Embryonic facial prominence (tissue), 1 donor: Measurements from ENCODE around the gene SLC26A6.

Experiments
- DNase-seq: peaks from one replicate; pipeline ENCODE4 v3.0.0-alpha.2; 2016; ENCODE audit errors: extremely low spot score

The SLC26A6 gene

GRCh38 chr3:48635222-48636021 lies at the start of gene SLC26A6:
Gene SLC26A6 (minus strand): TSS chr3:48635461. CDS start chr3:48635393, 68 bp downstream.
- peak; percentile 85 for DNase-seq

- no peak for DNase-seq
Observed at GRCh38 chr3:48684480-48685143, 49.4 kb upstream of the SLC26A6 start.

GRCh38 chr3:48684054-48684349 lies 48.7 kb upstream of the SLC26A6 start:
- DNase-seq: no peak

GRCh38 chr3:48682786-48683185 lies 47.5 kb upstream of the SLC26A6 start:
- no peak for DNase-seq

GRCh38 chr3:48681974-48682610 lies 46.8 kb upstream of the SLC26A6 start:
- DNase-seq: no peak

GRCh38 chr3:48681541-48681880 lies 46.2 kb upstream of the SLC26A6 start:
- no peak for DNase-seq

- DNase-seq: no peak
Observed at GRCh38 chr3:48680811-48681540, 45.7 kb upstream of the SLC26A6 start.

GRCh38 chr3:48679411-48680391 lies 44.4 kb upstream of the SLC26A6 start:
- DNase-seq: no peak

GRCh38 chr3:48678566-48679380 lies 43.5 kb upstream of the SLC26A6 start:
- DNase-seq: no peak

- no peak for DNase-seq
Observed at GRCh38 chr3:48678056-48678455, 42.8 kb upstream of the SLC26A6 start.

- DNase-seq: no peak
Observed at GRCh38 chr3:48674505-48674904, 39.2 kb upstream of the SLC26A6 start.

- no peak for DNase-seq
Observed at GRCh38 chr3:48672522-48672921, 37.3 kb upstream of the SLC26A6 start.

GRCh38 chr3:48664929-48665328 lies 29.7 kb upstream of the SLC26A6 start:
- no peak for DNase-seq

- no peak for DNase-seq
Observed at GRCh38 chr3:48664313-48664644, 29.0 kb upstream of the SLC26A6 start.

- peak; percentile 67 for DNase-seq
Observed at GRCh38 chr3:48663489-48664312, 28.4 kb upstream of the SLC26A6 start.

- peak; percentile 60 for DNase-seq
Observed at GRCh38 chr3:48662753-48663488, 27.7 kb upstream of the SLC26A6 start, which contains the start of gene CELSR3. Gene CELSR3 (minus strand): TSS chr3:48662886. CDS start chr3:48662634, 252 bp downstream.

GRCh38 chr3:48662145-48662752 lies 27.0 kb upstream of the SLC26A6 start:
- no peak for DNase-seq

- no peak for DNase-seq
Observed at GRCh38 chr3:48661501-48662144, 26.4 kb upstream of the SLC26A6 start.
